ENCODE results near the gene ZNF92.

- TF ChIP-seq PCBP2 (optimal IDR thresholded peaks at IDR 0.05; ENCODE audit: low read depth, low read length, poor library complexity, severe bottlenecking) (no peak), TCF7L2 (IDR thresholded peaks at IDR 0.05; ENCODE audit: low read depth, low read length) (no peak), EP300 (IDR thresholded peaks at IDR 0.05; ENCODE audit: low read depth in 2 of 2, low read length in 2 of 2) (no peak), EP300 (CRISPR knock-in tag; IDR thresholded peaks at IDR 0.05; ENCODE audit: borderline replicate concordance) (no peak), ESRRA (CRISPR knock-in tag; IDR thresholded peaks at IDR 0.05; ENCODE audit: low read depth) (no peak), ARNT (IDR thresholded peaks at IDR 0.05) (no peak)
Observed at GRCh38 chr7:65436163-65436562, 62.5 kb downstream of the ZNF92 start.
